22Rv1 (cell line): ENCODE results near the gene RBM28.

Experiments
- ZFX ChIP-seq: fragments of 450-650 bp; IDR thresholded peaks from 2 replicates; pipeline ENCODE4 v1.6.1; 2017; ENCODE audit warnings: antibody characterized with exemption, borderline replicate concordance
- TF ChIP-seq, protein P1 (sequence below): fragments of 450-650 bp; IDR thresholded peaks from 2 replicates; pipeline ENCODE4 v1.5.1; 2017; ENCODE audit warnings: mild to moderate bottlenecking

DNA sequence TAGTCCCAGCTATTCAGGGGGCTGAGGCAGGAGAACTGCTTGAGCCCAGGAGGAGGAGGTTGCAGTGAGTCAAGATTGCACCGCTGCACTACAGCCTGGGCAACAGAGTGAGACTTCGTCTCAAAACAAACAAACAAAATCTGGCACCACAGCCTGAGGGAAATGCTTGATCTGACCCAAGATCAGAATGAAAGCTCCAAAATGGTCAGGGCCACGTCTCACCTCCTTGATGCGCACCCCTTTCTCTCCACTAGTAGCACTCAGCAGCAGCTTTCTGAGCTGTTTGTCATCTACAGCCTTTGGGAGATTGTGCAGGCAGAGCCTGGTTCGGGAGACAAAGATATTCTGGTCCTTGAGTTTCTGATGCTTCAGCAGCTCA lies 22.7 kb downstream of the RBM28 start:
- TF ChIP-seq, protein P1, sequence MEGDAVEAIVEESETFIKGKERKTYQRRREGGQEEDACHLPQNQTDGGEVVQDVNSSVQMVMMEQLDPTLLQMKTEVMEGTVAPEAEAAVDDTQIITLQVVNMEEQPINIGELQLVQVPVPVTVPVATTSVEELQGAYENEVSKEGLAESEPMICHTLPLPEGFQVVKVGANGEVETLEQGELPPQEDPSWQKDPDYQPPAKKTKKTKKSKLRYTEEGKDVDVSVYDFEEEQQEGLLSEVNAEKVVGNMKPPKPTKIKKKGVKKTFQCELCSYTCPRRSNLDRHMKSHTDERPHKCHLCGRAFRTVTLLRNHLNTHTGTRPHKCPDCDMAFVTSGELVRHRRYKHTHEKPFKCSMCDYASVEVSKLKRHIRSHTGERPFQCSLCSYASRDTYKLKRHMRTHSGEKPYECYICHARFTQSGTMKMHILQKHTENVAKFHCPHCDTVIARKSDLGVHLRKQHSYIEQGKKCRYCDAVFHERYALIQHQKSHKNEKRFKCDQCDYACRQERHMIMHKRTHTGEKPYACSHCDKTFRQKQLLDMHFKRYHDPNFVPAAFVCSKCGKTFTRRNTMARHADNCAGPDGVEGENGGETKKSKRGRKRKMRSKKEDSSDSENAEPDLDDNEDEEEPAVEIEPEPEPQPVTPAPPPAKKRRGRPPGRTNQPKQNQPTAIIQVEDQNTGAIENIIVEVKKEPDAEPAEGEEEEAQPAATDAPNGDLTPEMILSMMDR: no peak
- no peak for TF ChIP-seq ZFX
